ENCODE data around the gene CDT1. TPM values are rescaled to one million over a fixed set of nuclear protein-coding genes. Genes with fewer than 3 reads are reported as not detected.
A peak's percentile ranks its signal among the peaks of the same experiment; 100 is the strongest.

CDT1 gene
- total RNA-seq, 4 donors from 2014 or later: 7.9 to 28.1 (median 10.1) TPM

DNA sequence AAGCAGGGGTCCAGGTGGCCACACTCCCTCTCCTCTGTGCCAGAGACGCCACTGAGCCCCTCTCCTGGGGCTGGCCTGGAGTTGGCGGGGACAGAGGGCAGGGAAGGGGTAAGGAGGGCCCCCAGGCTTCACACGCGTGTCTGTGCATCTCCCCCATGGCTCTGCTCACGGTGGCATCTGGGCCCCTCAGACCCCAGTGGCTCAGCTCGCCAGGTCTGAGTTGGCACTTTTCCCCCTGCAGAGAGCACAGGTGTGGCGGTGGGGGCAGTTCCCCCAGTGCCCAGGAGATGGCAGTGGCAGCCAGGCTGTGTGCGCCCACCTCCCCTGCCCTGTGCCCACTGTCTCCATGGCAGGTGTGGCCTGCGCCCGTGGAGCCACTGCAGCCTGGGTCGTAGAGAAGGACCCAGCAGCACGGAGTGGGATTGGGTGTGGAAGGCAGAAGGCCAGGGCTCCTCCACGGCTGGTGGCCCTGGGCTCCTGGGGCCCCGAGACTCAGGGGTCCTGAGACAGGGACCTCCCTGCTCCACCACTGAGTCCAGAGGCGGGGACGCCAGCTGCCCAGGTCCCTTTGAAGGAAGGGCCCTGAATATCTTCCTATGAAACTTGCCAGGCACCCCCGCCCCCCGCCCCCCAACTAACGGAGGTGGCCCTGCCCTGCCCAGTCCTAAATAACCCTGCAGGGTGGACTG, 12.5 kb downstream of the CDT1 start:
- Histone ChIP-seq H3K27ac (no peak overlapping the region), H3K36me3 (no peaks in the 10 kb centered on the region), H3K4me1 (peaks cover 0 to 14% (median 8%) of the 10 kb centered on the region in 4 donors), H3K27me3 (no peaks in the 10 kb centered on the region), H3K4me3 (no peak overlapping the region), H3K9me3 (no peaks in the 10 kb centered on the region)
- TF ChIP-seq, protein P1, sequence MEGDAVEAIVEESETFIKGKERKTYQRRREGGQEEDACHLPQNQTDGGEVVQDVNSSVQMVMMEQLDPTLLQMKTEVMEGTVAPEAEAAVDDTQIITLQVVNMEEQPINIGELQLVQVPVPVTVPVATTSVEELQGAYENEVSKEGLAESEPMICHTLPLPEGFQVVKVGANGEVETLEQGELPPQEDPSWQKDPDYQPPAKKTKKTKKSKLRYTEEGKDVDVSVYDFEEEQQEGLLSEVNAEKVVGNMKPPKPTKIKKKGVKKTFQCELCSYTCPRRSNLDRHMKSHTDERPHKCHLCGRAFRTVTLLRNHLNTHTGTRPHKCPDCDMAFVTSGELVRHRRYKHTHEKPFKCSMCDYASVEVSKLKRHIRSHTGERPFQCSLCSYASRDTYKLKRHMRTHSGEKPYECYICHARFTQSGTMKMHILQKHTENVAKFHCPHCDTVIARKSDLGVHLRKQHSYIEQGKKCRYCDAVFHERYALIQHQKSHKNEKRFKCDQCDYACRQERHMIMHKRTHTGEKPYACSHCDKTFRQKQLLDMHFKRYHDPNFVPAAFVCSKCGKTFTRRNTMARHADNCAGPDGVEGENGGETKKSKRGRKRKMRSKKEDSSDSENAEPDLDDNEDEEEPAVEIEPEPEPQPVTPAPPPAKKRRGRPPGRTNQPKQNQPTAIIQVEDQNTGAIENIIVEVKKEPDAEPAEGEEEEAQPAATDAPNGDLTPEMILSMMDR (IDR thresholded peaks at IDR 0.05): peak; percentile 49 to 82 (median 78)
- TF ChIP-seq POLR2A (IDR thresholded peaks at IDR 0.05): no peak
- peak; percentile 52 to 72 (median 69) for DNase-seq

DNA sequence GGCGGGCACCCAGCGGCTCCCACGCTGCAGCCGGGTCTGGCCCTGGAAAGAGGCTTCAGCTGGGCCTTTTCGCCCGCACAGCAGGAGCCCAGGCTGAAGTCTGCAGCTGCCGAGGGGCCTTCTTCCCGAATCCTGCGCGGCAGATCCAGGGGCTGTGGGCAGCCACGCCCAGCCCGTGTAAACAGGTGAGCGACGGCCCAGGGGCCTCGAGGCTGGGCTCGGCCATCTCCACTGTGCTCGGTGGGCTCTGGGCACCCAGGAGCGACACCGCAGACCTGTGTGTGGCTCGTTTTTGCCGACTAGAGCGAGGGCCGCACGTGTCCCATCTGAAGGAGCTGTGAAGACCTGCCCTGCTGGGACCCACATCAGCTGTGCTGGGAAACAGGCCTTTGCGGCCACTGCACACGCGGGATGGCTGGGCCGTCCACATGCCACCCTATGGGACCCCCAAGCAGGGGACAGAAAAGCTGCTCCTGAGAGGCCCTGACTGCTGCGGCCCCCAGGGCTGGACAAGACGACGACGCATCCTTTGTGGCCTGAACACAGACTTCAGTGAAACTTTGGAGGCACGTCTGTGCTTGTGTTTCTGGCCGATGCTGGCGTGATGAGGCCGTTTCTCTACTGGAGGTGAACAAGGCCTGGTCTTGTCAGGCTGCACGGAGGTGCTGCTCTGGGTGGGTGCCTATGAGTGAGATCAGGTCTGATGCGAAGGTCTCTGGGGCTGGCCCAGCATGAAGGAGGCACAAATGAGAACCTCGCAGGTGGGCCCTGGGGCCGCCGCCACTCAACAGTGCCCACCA, 13.3 kb downstream of the CDT1 start:
- Histone ChIP-seq H3K9me3 (no peaks in the 10 kb centered on the region), H3K27ac (no peak overlapping the region), H3K27me3 (no peaks in the 10 kb centered on the region), H3K4me1 (peaks cover 0 to 14% (median 7%) of the 10 kb centered on the region in 4 donors), H3K36me3 (peaks cover 0 to 2% (median 0%) of the 10 kb centered on the region in 3 donors), H3K4me3 (no peak overlapping the region)
- TF ChIP-seq, protein P1 (IDR thresholded peaks at IDR 0.05): no peak
- TF ChIP-seq POLR2A (IDR thresholded peaks at IDR 0.05): no peak
- no peak for DNase-seq

DNA sequence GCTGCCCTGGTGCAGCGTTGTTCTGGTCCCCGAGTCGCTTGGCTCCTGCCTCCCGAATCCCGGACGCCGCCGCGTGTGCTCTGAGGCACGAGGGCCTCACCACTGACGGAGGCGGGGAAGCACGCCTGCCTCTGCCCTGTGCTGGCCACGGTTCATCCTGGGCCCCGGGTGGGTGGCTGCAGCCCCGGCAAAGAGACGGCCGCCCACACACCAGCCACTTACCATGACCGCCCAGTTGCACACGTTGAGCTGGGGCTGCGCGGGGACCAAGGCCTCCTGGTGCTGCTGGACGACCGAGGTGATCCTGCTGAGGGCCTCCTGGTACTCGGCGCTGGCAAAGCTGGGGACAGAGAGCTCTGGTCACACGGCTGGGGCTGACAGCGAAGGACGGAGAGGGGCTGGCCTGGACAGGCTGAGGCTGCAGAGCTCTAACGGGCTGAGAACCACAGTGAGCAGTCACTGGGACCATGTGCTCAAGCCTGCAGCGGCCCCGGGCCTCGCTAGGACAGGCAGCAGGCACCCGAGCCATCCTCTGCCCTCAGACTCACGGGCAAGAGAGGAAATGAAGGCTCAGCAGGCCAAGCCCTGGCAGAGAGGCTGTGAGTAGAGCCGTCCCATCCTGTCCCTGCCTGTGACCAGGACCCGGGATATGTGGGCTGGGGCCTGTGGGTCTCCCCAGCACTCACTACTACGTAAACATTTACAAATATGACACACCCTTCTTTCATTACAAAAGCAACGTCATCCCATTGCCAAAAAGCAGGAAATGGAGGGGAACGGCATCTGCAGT, 14.4 kb downstream of the CDT1 start:
- no peaks in the 10 kb centered on the region for H3K9me3 ChIP-seq
- H3K36me3 ChIP-seq: peaks cover 0 to 12% (median 0%) of the 10 kb centered on the region in 3 donors
- no peaks in the 10 kb centered on the region for H3K27me3 ChIP-seq
- TF ChIP-seq POLR2A (IDR thresholded peaks at IDR 0.05): no peak
- TF ChIP-seq, protein P1 (IDR thresholded peaks at IDR 0.05): no peak
- DNase-seq: no peak
- peaks cover 0 to 9% (median 2%) of the 10 kb centered on the region in 4 donors for H3K4me1 ChIP-seq
- no peak overlapping the region for H3K4me3 ChIP-seq
- no peak overlapping the region for H3K27ac ChIP-seq

DNA sequence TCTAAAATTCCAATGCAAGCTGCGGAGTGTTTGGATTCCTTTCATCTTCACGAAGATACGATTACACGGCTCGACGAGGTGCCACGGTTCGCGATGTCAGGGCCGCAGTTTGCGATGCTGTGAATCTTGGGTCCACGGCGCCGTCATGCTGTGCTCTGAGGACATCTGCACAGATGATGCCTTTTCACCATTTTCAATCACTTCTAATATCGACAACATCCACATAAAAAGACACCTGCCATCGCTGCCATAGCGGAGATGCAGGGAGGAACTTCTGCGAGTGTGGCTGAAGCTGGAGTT, 14.9 kb downstream of the CDT1 start:
- H3K4me3 ChIP-seq: no peak overlapping the region
- no peaks in the 10 kb centered on the region for H3K9me3 ChIP-seq
- H3K36me3 ChIP-seq: peaks cover 0 to 15% (median 0%) of the 10 kb centered on the region in 3 donors
- peaks cover 0 to 4% (median 0%) of the 10 kb centered on the region in 4 donors for H3K4me1 ChIP-seq
- H3K27me3 ChIP-seq: no peaks in the 10 kb centered on the region
- TF ChIP-seq, protein P1 (IDR thresholded peaks at IDR 0.05): no peak
- no peak for TF ChIP-seq POLR2A (IDR thresholded peaks at IDR 0.05)
- H3K27ac ChIP-seq: no peak overlapping the region
- DNase-seq: no peak

DNA sequence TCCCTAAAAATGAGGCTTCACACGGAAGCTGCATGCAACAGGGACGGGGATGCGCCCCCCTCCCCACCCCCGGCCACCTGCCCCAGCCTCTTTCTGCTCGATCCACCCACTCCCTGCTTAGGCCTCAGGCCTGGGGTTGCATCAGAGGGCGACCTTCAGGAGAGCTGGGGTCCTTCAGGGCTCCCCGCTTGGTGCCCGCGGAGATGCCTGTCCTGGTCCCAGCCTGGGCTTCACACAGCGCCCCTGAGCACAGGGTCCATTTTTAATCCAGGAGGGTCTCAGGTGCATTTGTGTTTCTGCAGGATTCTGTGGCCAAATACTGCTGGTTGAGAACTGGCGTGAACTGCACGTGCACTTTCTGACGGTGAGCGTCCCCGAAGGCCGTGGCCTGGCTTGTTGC, 15.5 kb downstream of the CDT1 start:
- Histone ChIP-seq H3K9me3 (no peaks in the 10 kb centered on the region), H3K4me3 (no peak overlapping the region), H3K36me3 (peaks cover 0 to 20% (median 0%) of the 10 kb centered on the region in 3 donors), H3K27ac (no peak overlapping the region), H3K27me3 (no peaks in the 10 kb centered on the region), H3K4me1 (no peaks in the 10 kb centered on the region)
- no peak for TF ChIP-seq POLR2A (IDR thresholded peaks at IDR 0.05)
- TF ChIP-seq, protein P1 (IDR thresholded peaks at IDR 0.05): no peak
- DNase-seq: no peak

Data from Peyer's patch (tissue), 4 donors.